ENCODE measurements around the gene OTUB1.
"Not testable (repeated sequence)": the region's sequence is repeated elsewhere in the genome, so short reads cannot be mapped to it uniquely, and the experiment has no call there.

Gene OTUB1

GRCh38 chr11:64027651-64028397 is 41.6 kb downstream of the OTUB1 start:
- DNase-seq = no peak

GRCh38 chr11:64028398-64029115 is 42.3 kb downstream of the OTUB1 start:
- DNase-seq = no peak

- no peak for DNase-seq
Observed at GRCh38 chr11:64029773-64030172, 43.5 kb downstream of the OTUB1 start.

- no peak for DNase-seq
Observed at GRCh38 chr11:64031001-64031400, 44.8 kb downstream of the OTUB1 start.

GRCh38 chr11:64032050-64032449 is 45.8 kb downstream of the OTUB1 start:
- no peak for DNase-seq

GRCh38 chr11:64034411-64034811 is 48.2 kb downstream of the OTUB1 start:
- DNase-seq = no peak

- DNase-seq = no peak
Observed at GRCh38 chr11:64035081-64035524, 48.9 kb downstream of the OTUB1 start.

GRCh38 chr11:64035576-64035975 is 49.3 kb downstream of the OTUB1 start, which contains the start of gene FLRT1:
FLRT1 (plus strand) TSS chr11:64035931; CDS start chr11:64116268, 80,337 bp downstream.
- no peak for DNase-seq

- DNase-seq = no peak
Observed at GRCh38 chr11:64036087-64037026, 50.1 kb downstream of the OTUB1 start.

- no peak for DNase-seq
Observed at GRCh38 chr11:64037027-64037634, 50.9 kb downstream of the OTUB1 start.

GRCh38 chr11:64038500-64038899 is 52.3 kb downstream of the OTUB1 start:
- no peak for DNase-seq

GRCh38 chr11:64039012-64039665 is 52.9 kb downstream of the OTUB1 start:
- no peak for DNase-seq

- no peak for DNase-seq
Observed at GRCh38 chr11:64040684-64041322, 54.6 kb downstream of the OTUB1 start.

GRCh38 chr11:64041846-64042245 is 55.6 kb downstream of the OTUB1 start:
- DNase-seq = no peak

- no peak for DNase-seq
Observed at GRCh38 chr11:64042301-64042700, 56.1 kb downstream of the OTUB1 start.

- DNase-seq = no peak
Observed at GRCh38 chr11:64043545-64043944, 57.3 kb downstream of the OTUB1 start.

- DNase-seq = no peak
Observed at GRCh38 chr11:64044730-64045393, 58.6 kb downstream of the OTUB1 start.

- no peak for DNase-seq
Observed at GRCh38 chr11:64045700-64046099, 59.5 kb downstream of the OTUB1 start.

GRCh38 chr11:64047373-64047772 is 61.1 kb downstream of the OTUB1 start:
- not testable (repeated sequence) for DNase-seq

All from GOT3 (cell line).